GM19099 (cell line): ENCODE data around the gene PEG3.

Source experiments
- POLR2A ChIP-seq: IDR thresholded peaks from 3 replicates; pipeline ENCODE4 v1.6.1; 2011; ENCODE audit warnings: low read depth; ENCODE audit not compliant: insufficient read length; ENCODE audit errors: extremely low read depth

The PEG3 gene

DNA sequence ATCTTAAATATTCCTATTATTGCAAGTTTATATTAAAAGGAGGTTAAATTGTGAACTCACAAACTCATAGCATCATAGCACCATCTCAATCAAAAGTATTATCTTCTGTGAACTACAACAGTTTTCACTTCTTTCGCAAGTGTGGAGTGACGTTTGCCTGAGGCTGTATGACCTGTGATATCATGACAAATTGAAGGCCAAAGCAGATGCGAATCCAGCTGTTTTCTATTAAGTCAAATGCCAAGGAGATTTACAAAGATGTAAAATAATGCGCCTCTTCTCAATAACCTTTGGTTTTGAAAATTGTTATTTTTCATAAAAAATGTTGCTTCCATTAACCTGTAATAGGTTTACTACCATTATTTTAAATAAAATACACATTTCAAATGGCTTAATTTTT lies 7.6 kb upstream of the PEG3 start:
- no peak for TF ChIP-seq POLR2A

DNA sequence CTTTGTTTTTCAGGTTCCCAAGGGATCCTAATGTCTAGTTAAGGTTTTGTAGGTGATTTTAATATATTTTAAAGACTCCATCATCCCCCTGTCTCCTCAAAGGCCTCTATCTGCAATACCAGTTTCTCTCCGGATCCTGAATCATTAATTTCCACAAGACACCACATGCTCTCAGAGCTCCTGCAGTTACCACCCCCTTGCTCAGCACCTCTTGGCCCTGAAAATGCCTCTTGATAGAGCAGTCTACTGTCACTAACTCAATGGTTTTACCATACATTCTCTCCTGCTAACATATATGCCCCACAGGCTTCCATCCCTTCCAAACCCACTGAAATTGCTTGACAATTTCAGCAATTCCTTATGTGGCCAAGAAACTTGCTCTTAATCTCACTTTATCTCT lies 1.9 kb upstream of the PEG3 start:
- TF ChIP-seq POLR2A = no peak

DNA sequence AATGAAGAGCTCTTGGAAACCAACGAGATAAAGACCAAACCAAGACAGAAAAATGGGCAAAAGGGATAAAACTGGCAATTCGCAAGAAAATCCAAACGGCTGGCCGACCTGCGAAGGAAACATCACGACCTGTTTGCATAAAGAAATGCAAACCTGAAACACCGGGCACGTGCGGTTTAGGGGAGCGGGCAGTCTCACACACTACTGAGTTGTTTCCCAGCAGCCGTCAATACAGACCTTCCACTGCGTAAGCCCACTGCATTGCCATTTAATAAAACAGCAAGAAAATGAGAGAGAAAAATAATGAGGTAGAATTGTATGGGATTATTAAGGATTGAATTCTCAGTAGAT lies 642 bp upstream of the PEG3 start:
- no peak for TF ChIP-seq POLR2A

DNA sequence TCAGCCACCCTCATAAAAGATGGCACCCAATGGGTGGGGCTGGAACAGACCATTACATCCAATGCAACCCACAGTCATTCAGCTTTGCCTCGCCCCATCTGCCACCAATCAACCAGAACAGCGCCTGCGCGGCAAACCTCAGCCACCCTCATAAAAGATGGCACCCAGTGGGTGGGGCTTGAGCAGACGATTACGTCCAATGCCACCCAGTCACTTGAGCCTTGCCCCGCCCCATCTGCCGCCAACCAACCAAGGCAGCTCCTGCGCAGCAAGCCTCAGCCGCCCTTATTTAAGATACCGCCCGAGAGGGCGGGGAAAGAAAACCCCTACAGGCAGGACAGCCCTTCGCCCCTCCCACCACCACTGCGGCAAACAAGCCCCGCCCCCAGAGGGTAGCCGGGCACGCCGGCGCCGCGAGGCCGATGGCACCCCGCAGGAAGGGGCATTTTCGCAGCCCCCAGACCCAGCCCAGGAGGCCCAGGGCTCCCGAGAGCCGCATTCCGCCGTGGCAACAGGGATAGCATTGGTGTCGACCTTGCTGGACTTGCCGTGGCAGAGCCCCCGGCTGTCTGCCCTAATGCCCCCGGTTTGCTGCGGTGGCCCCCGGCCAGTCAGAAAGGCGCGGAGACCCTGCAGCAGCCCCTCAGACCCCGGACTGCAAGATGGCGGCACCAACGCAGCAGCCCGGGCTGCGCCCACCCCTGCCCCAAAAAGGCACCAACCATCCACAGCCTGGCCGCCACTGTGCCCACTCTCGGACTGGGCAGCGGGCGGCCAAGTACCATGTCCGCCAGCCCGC lies 675 bp downstream of the PEG3 start:
- no peak for TF ChIP-seq POLR2A

- no peak for TF ChIP-seq POLR2A
Measured at GRCh38 chr19:56838909-56839651, 1.4 kb downstream of the PEG3 start.

GRCh38 chr19:56838024-56838908 lies 2.3 kb downstream of the PEG3 start:
- no peak for TF ChIP-seq POLR2A

- TF ChIP-seq POLR2A = no peak
Measured at GRCh38 chr19:56837492-56838023, 3.0 kb downstream of the PEG3 start.

DNA sequence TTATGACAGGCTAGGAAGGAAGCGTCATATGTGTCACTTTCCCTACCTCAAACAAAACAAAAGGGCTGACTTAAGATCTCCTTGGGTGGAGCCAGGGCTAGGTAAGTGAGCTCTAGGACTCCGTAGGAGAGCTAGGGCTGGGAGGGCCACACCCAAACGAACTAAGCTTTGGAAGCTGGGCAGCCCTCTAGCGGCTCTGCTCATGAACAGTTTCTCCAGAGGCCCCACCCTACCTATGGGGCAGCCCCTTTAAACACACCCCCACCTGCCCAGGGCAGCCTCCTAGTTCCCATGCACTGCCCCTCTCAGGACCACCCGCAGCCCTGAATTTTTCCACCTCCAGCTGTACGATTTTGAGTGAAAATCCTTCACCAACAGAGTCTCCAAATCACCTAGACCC lies 3.5 kb downstream of the PEG3 start:
- no peak for TF ChIP-seq POLR2A

DNA sequence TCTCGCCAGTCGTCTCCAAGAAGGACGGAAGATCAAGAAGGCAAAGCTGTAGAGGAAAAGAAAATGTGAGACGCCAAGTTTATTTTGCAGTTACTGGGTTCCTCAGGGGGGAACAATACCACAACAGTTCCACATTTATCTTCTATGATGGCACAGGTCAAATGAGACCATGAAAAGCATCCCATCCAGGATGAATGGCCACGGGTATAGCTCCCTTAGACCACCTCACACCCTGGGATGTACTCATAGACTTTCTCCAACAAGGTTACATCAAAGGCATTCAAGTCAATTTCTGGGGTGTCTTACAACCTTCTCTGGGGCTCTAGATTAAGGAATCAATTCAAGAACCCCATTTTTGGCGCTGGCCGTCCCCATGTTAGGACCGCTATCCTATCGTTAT lies 4.5 kb downstream of the PEG3 start:
- no peak for TF ChIP-seq POLR2A

- no peak for TF ChIP-seq POLR2A
Measured at GRCh38 chr19:56835401-56835800, 5.1 kb downstream of the PEG3 start.

DNA sequence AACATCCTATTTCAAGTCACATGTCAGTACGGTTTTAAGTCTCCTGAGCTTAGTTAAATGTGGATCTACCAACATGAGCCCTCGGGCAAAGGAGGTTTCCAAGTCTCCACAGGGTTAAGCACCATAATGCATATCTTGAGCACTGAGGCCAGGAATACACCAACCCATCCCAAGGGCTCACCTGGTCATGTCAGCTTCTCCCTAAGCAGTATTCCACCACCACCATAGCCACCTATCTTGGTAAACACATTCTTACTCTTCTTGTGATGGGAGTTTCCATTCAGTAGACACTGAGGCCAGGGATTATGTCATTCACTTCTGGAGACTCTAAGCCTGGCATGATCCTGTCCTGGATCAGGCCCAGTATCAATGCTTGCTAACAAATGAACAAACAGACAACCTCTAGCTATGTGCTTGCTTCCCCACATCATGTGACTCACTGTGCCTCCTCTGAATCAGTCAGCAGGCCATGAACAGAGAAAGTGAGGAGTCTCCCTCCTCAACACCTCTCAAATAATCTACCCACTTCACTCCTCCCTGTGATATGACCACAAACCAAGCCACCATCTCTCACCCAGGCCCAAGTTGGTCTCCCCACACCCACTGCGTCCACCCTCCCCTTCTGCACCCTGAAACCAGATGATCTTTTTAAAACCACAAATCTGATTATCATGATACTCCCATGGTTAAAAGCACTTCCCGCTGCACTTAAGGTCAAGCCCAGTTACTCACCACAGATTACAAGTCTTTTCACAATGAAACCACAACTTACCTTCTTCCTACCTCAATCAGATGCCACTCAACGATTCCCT lies 5.8 kb downstream of the PEG3 start:
- TF ChIP-seq POLR2A = no peak

DNA sequence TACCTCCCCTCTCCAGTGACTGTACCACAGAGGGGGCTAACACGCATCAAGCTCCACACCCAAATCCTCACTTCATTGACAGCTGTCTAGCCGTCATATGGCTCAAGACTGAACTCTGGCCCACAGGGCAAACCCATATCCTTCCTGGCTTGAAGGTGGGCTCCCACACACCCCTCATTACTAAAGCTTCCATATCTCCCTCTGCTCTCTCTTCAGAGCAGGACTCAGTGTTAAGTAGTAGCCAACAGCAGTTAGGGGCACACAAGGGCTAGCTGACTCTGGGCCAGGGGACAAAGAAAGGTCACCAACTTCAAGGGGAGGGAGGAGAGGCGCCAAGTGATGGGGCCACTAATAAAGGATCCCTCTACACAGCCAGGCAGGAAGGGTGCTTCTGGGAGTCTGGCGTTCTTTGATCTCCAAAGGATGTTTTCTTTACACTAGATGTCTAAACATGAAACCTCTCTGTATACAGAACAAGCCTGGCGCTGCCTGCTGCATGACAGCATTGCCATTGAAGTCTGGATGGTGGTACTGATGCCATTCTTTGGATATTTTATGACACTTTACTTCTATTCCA lies 8.1 kb downstream of the PEG3 start:
- TF ChIP-seq POLR2A = no peak

DNA sequence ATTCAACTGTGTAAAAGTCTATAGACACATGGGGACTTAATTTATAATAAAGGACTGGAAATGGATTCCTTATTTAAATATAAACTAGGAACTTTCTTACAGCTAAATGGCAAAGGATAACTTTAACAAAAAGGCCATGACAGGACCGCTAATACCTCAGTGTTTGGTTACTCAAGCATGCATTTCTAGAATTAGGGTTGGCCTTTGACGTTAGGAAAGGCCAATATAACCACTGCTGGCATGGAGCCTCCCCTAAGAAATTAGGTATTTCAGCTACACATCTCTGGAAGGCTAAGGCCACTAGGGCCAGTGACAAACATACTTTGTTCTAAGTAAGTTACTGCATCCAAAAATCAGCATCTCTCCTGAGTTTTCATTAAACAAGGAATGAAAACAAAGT lies 9.3 kb downstream of the PEG3 start:
- no peak for TF ChIP-seq POLR2A

GRCh38 chr19:56829596-56829995 lies 10.9 kb downstream of the PEG3 start:
- no peak for TF ChIP-seq POLR2A
